ENCODE data around the gene SLCO1A2.
"Not testable (repeated sequence)": the region's sequence is repeated elsewhere in the genome, so short reads cannot be mapped to it uniquely, and the experiment has no call there.

DNA sequence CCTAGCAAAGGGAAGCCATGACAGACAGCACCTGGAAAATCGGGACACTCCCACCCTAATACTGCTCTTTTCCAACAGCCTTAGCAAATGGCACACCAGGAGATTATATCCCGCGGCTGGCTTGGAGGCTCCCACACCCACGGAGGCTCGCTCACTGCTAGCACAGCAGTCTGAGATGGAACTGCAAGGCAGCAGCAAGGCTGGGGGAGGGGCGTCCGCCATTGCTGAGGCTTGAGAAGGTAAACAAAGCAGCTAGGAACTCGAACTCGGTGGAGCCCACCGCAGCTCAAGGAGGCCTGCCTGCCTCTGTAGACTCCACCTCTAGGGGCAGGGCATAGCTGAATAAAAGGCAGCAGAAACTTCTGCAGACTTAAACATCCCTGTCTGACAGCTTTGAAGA is 25.9 kb upstream of the SLCO1A2 start:
- TF ChIP-seq EP300, CTCF (IDR thresholded peaks at IDR 0.05): not testable (repeated sequence)

All from tibial nerve (tissue), 4 donors.